Subcutaneous adipose tissue (tissue), 4 donors: Measurements from ENCODE around the gene CHD6. TPM values are rescaled to one million over a fixed set of nuclear protein-coding genes. Genes with fewer than 3 reads are reported as not detected.

ENCODE experiments used
- CTCF ChIP-seq: fragments of 450-650 bp; IDR thresholded peaks from one replicate; pipeline ENCODE4 v1.5.1; 2016; ENCODE audit warnings: low read depth, mild to moderate bottlenecking, control low read depth, antibody characterized with exemption, moderate library complexity
- total RNA-seq, 4 donors: library from RNA; depleted of rRNA; stranded (reverse); fragments of >200 nt; gene quantifications; one replicate each; pipeline ENCODE4 v1.1.0, GENCODE V29; 2016

Gene CHD6
- total RNA-seq, 4 donors from 2014 or later, result 31.5 to 47.4 (median 37.9) TPM

GRCh38 chr20:41446456-41446855 is 171.7 kb downstream of the CHD6 start:
- TF ChIP-seq CTCF, result no peak

GRCh38 chr20:41444821-41445220 is 173.4 kb downstream of the CHD6 start:
- no peak for TF ChIP-seq CTCF

- no peak for TF ChIP-seq CTCF
These were observed 174.5 kb downstream of the CHD6 start for GRCh38 chr20:41443691-41444090.

- TF ChIP-seq CTCF, result no peak
These were observed 177.3 kb downstream of the CHD6 start for GRCh38 chr20:41440882-41441281.

- no peak for TF ChIP-seq CTCF
These were observed 180.3 kb downstream of the CHD6 start for GRCh38 chr20:41437836-41438235.

- no peak for TF ChIP-seq CTCF
These were observed 181.5 kb downstream of the CHD6 start for GRCh38 chr20:41436679-41437078.

GRCh38 chr20:41433203-41433602 is 185.0 kb downstream of the CHD6 start:
- TF ChIP-seq CTCF, result no peak
